Stimulated activated CD4-positive, alpha-beta T cell treated with anti-CD3 and anti-CD28 coated beads, Interleukin-1b, Interleukin-23, amount 100 ng/mL, for 48 hours (primary cell): ENCODE measurements around the gene VAMP5.
"Not testable (repeated sequence)": the region's sequence is repeated elsewhere in the genome, so short reads cannot be mapped to it uniquely, and the experiment has no call there.

Source experiments
- DNase-seq: peaks from one replicate; pipeline ENCODE4 v3.0.0-alpha.2; 2020

Gene VAMP5, protein sequence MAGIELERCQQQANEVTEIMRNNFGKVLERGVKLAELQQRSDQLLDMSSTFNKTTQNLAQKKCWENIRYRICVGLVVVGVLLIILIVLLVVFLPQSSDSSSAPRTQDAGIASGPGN

DNA sequence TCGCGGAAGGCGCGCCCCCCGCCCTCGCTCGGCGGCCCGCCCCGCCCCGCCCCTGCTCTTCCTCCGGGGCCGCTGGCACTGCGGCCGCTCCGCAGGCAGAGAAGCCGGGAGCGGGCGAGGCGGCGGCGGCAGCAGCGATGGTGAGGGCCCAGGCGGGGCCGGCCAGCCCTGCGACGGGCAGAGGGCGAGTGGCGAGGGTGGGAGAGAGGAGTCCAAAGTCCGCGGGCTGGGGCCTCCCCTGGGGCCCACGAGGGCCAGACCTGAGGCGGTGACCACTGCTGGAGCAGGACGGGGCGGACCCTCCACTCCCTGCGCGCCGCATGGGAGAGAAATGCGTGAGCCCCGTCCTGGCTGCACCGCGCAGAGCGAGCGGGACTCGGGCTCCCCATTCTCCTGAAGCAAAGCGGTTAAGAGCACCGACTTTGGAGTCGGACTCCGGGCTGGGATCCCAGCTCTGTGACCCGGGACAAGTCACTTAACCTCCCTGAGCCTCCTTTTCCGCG, at the start of gene VAMP5:
TSS of gene VAMP5 (plus strand) at position 78 of the 503 bp plus-strand sequence. CDS start at position 138, 60 bp downstream.
- no peak for DNase-seq

DNA sequence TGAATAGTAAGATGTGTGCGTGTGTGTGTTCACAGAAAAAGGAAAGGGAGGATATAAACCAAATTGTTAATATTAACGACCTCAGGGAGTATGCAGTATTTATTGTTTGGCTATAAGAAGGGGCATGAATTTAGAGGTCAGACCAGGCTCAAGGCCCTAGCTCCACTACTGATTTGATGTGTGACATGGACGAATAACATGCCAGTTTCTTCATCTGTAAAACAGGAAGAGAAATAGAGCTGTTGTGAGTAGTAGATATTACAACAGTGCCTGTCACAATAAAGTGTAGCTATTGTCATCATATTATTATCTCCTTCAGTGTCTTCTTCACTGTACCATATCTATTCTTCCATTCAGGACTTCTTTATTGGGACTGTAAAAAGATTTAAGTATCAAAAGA, 49.4 kb upstream of the VAMP5 start:
- no peak for DNase-seq

DNA sequence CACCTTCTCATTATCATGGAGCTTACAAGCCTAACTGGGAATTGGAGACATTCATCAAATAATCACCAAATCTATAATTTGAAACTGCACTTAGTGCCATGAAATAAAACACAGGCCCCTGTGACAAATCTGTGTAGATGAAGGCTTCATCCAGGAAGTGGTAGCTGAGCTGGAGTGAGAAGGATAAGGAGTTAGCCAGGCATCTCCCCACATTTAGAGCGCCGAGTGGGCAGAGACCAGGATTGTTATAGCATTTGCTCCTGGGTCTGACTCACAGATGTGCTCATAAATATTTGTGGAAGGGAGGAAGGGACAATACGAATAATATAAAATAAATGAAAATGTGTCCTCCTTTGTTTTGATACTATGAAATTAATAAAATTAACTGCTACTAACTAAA, 47.8 kb upstream of the VAMP5 start:
- no peak for DNase-seq

DNA sequence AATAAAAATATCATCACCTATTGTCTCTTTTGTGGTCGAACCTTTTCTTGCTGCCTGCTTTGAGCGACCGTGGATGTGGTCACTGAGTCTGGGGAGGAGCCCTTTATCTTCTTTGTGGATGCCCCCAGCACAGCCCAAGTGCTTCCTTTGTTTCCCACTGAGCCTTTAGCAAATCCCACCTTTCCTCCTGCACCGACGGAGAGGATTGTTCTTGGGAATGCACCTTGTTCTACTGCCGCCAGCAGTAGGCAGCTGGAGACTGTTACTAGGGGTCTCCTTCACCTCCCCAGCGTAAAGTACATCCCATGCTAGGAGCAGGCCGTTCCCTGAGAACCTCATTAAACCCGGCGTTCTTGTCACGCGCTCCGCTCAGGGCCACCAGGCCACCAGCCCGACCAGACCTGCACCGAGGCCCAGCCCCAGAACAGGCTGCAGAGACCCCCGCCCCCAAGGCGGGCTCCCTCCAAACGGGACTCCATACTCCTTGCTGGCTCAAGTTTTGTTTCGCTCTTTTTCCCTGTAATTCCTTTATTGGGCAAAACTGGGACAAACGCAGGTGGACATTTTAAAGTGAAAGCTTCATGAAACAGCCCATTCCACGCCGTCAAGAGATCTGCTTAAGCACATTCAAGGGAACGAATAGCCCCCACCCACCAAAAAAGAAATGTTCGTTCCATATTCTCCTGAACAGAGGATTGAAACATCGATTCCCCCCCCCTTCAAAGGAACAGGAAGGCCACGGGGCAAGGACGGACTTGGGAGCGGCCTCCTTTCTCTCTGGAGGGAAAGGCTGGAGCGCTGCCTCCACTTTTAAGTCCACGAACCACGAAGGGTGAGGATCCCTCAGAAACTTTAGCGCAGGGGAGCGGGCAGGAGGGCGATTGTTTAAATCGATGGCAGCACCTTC, 46.4 kb upstream of the VAMP5 start:
- peak; percentile 34 for DNase-seq

DNA sequence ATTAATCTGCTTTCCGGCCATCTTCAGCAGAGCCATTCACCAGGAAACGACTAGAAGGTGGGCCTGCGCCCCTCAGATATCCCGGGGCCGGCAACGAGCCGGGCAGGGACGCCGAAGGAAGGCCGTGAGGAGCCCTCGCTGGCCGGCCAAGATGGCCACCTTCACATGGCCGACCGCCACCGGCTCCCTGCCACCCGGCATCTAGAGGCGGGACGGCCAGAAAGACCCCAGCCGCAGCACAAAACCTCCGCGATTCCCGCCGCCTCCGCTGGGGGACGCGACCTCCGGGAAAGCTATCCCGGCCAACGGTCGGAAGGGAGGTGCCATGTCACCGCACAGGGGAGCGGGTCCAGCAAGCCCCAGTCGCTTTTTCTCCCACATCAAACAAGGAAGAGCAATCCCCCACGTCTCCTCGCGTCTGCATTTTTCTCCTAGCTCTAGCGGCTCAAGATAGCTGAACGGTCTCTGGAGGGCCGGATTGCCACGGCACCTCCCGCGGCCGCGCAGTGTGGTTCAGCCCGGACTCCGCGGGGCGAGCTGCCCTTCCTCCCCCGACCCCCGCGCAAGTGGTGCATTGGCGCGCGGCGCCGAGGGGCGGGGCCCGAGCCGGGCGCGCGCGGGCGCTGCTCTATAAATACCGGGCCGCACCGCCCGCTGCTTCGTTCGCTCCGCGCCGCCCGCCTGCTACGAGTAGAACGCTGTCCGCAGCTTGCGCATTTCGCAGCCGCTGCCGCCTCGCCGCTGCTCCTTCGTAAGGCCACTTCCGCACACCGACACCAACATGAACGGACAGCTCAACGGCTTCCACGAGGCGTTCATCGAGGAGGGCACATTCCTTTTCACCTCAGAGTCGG, 45.5 kb upstream of the VAMP5 start, which contains the start of gene MAT2A:
TSS of gene MAT2A (plus strand) at position 662 of the 854 bp plus-strand sequence. CDS start at position 782, 120 bp downstream.
- peak; percentile 91 for DNase-seq

DNA sequence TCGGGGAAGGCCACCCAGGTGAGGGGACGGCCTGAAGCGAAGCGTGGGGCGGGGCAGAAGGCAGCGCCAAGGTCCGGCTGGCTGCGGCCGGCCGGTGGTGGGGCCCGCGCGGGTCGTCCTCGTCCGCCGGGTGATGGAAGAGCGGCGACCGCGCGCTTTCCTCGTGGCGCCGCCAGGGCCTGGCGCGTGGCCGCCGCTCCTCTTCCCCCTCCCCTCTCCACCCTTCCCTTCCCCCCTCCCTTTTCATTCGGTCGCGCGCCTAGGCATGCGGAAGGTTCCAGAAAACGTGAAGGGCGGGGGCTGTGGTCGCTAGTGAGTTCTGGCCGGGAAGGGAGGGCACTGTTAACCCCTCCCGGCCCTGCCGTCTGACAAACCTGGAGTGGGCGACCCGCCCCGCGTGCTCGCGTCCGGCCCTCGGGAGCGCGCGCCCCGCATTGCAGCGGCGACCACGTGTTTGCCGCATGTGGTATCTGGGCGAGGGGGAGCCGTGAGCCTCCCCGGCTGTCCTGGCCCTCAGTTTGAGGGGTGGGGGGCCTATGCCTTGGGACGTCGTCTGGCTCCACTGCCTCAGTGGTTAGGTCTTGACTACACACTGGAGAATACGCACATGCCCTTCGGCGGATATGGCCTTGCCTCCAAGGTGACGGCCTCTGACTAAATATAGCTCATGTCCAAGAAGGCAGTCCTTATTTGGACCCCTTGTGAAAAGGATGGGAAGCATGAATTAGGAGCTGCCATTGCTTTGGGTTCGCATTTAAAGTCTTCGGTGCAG, 44.7 kb upstream of the VAMP5 start:
- peak; percentile 78 for DNase-seq

DNA sequence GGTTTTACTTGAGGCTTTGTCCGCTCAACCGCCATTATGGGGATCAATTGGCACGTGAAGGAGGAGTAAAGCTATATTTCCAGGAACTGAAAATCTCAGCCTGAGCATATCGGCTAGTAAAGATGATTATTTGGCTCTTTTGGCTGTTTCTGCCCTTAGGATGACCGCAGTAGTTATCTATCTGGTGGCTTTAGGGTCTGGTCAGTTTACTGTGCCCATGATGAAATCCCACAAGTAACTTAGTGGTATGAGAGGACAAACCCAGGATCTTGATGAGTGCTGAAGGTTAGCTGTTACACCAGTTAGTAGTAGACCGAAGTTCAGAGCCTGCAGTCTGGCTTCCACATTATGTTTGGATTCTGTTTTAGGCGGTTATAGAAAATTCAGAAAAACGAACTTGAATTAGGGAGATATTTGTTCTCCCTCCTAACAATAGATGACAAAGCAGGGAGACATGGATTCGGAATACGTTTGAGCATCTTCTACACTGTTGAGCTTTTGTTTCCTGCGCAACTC, 44.0 kb upstream of the VAMP5 start:
- no peak for DNase-seq

DNA sequence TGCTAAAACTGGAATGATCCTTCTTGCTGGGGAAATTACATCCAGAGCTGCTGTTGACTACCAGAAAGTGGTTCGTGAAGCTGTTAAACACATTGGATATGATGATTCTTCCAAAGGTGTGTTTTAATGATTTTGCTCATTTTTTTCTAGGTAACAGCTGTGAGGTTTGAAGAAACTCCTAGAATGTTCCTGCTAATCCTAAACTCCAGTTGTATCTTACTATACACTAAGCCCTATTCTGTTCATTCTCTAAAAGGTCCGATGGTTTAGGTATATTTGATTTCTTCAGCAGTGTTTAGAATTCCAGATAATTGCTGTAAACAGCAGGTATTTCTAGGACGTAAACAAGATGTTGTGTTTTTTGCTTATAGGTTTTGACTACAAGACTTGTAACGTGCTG, 43.0 kb upstream of the VAMP5 start:
- no peak for DNase-seq

DNA sequence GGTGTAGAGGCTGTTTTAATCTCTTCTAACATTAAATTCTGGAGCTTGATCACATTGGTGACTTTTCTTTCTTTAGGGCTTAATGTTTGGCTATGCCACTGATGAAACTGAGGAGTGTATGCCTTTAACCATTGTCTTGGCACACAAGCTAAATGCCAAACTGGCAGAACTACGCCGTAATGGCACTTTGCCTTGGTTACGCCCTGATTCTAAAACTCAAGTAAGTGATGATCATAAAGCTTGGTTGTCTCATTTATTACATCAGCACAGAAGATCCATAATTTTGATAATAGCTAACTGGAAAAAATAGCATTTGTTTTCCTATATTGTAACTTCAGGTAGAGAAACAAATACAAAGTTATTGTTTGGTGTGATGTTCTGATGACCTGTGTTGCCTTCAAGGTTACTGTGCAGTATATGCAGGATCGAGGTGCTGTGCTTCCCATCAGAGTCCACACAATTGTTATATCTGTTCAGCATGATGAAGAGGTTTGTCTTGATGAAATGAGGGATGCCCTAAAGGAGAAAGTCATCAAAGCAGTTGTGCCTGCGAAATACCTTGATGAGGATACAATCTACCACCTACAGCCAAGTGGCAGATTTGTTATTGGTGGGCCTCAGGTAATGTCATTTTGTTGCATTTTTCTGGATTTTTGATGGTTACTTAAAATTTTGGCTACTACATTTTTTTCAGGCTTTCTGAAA, 42.3 kb upstream of the VAMP5 start:
- no peak for DNase-seq

DNA sequence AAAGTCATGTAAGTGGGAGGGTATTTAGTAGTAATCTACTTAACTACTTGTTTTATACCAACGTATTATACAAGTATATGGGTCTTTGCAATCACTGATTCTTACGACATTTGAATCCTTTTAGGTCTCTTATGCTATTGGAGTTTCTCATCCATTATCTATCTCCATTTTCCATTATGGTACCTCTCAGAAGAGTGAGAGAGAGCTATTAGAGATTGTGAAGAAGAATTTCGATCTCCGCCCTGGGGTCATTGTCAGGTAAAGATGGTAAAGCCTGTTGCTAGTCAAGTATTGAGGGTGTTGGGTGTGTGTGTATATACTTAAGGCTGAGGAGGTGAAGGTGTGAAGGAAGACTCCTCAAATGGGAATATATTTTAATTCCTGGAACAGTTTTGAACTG, 41.5 kb upstream of the VAMP5 start:
- no peak for DNase-seq

DNA sequence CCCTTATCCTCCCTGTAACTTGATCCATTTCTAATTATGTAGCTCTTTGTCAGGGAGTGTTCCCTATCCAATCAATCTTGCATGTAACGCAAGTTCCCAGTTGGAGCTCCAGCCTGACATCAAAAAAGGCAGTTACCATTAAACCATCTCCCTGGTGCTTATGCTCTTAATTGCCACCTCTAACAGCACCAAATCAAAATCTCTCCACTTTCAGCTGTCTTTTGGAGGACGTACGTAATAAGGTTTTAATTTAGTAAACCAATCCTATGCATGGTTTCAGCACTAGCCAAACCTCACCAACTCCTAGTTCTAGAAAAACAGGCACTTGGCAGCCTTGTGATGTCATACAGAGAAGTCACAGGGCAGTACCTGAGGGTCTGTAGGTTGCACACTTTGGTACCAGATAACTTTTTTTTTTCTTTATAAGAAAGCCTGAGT, 40.0 kb upstream of the VAMP5 start:
- not testable (repeated sequence) for DNase-seq

DNA sequence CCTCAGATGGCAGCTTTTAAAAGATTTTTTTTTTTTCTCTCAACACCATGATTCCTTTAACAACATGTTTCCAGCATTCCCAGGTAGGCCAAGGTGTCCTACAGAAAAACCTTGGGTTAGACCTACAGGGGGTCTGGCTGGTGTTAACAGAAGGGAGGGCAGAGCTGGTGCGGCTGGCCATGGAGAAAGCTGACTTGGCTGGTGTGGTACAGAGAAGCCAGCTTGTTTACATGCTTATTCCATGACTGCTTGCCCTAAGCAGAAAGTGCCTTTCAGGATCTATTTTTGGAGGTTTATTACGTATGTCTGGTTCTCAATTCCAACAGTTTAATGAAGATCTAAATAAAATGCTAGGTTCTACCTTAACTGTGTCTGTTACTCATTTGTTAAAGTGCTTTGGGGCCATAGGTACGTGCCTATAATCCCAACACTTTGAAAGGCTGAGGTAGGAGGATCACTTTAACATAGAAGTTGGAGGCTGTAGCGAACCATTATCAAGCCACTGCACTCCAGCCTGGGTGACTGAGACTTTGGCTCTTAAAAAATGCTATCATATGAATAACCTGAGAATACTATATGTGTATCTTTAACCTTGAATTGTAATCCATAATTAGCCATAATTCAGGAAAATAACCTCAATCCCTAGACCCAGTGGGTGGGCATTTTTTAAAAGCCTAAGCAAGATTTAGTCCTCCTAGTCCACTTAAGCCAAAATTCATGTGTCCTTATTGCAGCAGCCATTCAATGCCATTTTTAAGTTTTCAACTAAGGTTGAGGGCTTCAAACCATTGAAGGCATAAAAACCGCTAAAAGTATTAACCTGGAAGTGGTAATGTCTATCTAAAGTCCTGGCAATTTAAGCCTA, 39.1 kb upstream of the VAMP5 start:
- DNase-seq = not testable (repeated sequence)

DNA sequence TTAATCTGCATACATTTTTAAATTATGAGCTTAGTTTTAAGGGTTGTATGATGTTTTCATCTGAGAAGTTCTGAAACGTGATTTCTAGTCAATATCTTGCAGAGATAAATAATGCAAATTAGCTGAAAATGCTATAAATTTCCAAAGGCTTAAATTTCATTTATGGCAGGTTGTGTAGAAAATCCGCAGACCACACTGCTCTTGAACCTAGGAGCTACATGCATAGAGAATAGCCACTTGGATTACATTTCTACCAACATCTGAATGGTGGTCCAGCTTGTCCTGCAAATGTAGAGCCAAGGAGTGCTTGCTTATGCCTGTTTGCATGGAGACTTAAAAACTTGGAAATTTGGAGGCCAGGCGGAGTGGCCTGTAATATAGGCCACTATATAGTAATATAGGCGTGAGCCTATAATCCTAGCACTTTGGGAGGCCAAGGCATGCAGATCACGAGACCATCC, 38.4 kb upstream of the VAMP5 start:
- DNase-seq = no peak

DNA sequence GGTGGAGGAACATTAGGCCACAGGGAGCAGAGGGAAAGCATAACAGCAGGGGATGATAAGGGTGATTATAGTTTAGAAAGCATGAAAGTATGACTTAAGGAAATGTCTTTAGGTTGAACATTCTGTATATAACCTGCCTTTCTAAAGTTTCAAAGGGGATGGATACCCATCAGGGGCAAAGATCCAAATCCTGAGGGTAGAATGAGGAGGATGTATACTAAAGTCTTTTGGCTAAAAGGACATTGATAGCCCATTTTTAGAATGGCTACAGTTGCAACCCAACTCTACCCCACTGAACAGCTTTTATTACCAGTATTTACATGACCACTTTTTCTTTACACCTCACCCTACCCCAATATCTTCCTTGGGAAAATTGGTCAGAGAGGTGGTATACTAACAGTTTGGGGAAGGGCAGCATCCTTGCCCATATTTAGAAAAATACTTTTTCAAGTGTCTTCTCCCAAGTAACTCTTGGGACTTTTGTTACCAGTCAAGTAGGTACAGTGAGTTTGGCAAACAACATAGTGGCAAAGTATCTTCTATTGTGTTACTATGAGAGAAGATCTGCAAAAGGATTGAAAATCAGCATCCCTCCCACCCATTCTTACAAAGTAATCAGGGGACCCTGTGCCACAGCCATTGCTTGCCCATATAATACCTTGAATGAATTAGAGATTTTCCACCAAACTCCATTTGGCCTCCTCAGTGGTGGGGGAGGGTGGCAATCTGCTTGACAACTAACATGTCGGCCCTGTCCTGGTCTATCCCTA, 37.0 kb upstream of the VAMP5 start:
- DNase-seq = no peak

DNA sequence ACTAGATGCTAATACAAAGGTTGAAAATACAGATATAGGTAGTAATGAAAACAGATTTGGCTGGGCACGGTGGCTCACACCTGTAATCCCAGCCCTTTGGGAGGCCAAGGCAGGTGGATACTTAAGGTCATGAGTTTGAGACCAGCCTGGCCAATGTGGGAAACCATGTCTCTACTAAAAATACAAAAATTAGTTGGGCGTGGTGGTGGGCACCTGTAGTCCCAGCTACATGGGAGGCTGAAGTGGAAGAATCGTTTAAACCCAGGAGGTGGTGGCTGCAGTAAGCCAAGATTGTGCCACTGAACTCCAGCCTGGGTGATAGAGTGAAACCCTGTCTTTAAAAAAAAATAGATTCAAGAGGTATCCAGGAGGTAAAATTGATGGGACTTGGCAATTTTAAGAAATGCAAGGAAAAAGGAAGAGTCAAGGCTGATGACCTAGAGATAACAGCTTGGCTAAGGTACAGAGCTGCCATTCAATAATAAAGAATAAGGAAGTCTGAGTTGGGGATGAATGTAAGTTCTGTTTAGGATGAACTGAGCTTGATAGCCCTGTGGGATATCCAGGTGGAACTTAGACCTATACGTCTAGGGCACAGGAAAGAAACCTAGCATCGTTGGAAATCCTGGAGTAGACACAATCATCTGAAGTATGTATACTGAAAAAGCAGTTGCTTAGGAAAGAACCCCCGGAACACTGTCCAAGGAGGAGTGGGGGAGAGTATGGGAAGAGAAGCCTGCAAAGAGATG, 36.2 kb upstream of the VAMP5 start:
- no peak for DNase-seq

DNA sequence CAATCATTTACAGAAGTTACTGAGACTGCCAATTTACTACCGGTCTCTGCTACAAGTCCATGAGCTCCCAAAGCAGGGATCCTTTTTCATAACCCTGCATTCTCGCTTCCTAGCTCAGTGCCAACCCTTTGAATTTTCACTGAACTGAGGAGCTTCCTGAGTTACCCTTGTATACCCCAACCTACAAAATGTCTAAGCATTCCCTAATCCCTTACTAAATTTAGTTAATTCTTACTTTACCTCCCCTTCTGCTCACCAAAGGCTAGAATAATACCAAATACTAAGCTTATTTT, 35.7 kb upstream of the VAMP5 start:
- DNase-seq = no peak

DNA sequence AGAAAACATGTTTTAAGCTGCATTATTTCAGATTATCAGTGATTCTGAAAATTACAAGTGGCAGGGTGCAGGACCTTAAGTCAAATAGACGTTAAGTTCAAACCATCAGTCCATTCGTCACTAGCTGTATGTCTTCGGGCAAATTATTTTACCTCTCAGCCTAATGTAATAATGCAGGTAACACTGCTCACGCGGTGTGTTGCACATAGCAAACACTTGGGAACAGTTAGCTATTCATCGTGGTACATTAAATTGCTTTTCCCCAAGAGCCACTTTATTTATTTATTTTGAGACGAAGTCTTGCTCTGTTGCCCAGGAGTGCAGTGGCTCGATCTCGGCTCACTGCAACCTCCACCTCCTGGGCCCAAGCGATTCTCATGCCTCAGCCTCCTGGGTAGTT, 35.1 kb upstream of the VAMP5 start:
- no peak for DNase-seq

DNA sequence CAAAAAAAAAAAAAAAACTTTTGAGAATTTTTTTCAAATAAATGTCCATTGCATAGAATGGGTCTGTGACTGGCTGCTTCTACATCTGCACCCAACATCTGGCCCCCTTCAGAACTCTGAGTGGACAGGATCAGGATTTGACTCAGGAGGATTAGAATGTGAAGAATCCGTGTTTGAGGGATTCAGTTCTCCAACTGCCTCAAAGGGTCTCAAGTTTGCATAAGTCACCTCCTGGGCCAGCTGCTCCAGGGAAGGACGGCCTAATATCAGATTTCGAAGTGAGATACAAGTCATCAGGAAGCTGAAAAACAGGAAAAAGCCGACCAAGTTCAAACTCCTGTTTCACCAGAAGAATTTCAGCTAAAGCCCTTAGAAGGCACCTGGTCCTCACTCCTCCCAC, 34.4 kb upstream of the VAMP5 start:
- no peak for DNase-seq

DNA sequence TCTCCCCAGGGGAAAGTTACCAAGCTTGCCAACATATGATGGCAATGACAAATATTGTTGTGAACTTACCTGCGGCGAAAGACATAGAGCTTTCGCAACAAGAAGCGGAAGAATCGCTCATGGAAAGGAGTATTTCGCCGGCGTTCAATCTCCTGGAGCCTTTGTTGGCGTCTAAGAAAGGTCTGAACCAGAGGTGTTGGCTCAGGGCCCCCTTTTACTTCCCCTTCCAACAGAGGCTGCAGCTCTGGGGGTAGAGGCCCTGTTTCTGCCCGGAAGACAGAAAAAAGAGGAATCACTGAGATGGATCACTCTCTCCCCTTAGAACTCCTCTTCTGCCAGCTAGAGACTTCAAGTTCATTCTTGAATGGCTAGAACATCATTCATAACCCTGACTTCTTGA, 33.7 kb upstream of the VAMP5 start:
- no peak for DNase-seq
